GM18502 (cell line): ENCODE results near the gene EPGN.
"Not testable (repeated sequence)": the region's sequence is repeated elsewhere in the genome, so short reads cannot be mapped to it uniquely, and the experiment has no call there.

ENCODE experiments used
- ATAC-seq: cut with Tn5 transposase; IDR thresholded peaks from one replicate; pipeline ENCODE4 v1.9.1; 2021; ENCODE audit warnings: mild to moderate bottlenecking; ENCODE audit not compliant: unreplicated experiment, poor library complexity

Gene EPGN

GRCh38 chr4:74335341-74336021 is 27.2 kb downstream of the EPGN start:
- ATAC-seq, result no peak

DNA sequence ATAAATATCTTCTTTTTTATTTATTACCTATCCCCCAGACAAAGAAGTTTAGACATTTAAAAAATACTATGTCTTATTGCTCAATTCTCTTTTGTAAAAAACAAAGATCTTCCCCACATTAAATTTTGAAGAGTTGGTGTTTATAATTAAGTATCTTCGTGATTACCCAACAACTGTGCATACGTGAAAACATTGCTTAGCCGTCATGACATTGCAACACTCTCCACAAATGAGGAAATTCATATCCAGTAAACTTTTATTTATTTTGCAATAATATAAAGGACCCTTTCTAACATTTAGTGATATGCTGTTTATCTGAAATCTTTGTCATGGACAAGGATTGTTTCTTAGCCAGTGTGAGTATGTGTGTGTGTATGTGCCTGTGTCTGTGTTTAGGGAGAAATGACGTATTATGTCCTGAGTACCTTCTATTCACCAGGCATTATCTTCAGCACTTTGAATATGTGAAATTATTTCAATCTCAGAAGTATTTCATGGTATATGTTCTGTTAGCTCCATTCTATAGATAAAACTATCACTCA is 30.6 kb downstream of the EPGN start:
- no peak for ATAC-seq

GRCh38 chr4:74339501-74339900 is 31.2 kb downstream of the EPGN start:
- ATAC-seq, result no peak

DNA sequence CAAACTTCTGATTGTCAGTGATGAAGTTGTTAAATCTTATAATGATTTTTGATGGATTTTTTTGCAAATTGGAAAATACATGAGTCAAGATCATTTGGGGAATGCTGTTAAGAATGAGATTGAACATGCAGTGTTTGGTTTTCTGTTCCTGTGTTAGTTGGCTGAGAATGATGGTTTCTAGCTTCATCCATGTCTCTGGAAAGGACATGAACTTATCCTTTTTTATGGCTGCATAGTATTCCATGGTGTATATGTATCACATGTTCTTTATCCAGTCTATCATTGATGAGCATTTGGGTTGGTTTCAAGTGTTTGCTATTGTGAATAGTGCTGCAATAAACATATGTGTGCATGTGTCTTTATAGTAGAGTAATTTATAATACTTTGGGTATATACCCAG is 32.2 kb downstream of the EPGN start:
- ATAC-seq, result not testable (repeated sequence)

GRCh38 chr4:74344031-74344430 is 35.8 kb downstream of the EPGN start:
- ATAC-seq, result no peak

GRCh38 chr4:74353858-74354257 is 45.6 kb downstream of the EPGN start:
- no peak for ATAC-seq

DNA sequence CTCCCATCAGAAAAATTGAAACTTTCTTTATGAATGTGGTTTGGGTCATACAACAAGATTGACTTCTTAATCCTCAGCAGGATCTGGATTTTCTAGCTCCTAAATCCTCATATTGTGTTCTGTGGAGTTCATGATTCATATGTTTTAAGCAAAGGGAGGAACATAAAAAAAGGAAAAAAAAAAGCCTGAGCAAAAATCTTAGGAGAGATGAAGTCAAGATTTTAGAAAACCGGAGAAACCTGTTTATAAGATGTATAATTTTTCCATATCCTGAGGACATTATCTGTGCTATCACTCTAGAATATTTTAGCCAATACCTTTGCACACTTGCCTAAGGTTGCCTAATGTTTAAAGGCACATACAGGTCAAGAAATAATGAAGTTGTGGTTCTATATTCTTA is 49.7 kb downstream of the EPGN start:
- ATAC-seq, result no peak

DNA sequence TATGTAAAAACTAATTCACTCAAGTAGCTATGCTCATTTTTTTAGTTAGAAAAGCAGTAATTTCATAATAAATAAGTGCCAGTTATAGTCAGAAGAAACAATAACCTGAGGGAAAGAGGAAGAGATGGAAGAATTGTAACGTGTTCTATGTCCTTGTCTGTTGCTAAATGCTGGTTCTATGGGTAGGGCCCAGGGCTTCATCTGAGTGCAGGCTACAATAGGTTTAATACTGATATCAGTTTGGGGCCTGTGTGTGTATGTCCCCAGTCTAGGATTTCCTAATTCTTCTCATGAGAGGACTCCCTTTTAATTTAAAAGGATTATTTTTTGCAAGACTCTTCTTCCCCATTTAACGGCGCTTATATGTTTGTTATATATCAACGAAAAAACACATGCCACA is 53.4 kb downstream of the EPGN start:
- no peak for ATAC-seq

DNA sequence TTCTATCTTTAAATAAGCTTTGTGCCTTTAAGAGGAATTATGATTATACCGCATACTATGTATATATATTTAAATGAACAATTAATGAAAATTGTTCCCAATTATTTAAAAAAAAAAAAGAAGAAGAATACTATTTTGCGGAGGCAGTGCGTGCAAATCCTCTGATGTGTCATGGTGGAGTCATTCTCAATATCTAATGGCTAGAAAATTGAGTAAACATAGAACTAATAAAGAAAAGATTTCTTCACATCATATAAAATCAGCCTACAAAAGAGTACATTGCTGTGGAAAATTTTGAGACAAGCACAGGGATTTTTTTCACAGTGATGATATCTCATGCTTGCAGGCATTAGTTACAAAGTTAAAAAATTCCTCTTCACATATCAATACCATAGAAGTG is 54.1 kb downstream of the EPGN start:
- ATAC-seq, result no peak

- peak; percentile 12 for ATAC-seq
These were observed 56.0 kb downstream of the EPGN start for GRCh38 chr4:74364256-74364651.

DNA sequence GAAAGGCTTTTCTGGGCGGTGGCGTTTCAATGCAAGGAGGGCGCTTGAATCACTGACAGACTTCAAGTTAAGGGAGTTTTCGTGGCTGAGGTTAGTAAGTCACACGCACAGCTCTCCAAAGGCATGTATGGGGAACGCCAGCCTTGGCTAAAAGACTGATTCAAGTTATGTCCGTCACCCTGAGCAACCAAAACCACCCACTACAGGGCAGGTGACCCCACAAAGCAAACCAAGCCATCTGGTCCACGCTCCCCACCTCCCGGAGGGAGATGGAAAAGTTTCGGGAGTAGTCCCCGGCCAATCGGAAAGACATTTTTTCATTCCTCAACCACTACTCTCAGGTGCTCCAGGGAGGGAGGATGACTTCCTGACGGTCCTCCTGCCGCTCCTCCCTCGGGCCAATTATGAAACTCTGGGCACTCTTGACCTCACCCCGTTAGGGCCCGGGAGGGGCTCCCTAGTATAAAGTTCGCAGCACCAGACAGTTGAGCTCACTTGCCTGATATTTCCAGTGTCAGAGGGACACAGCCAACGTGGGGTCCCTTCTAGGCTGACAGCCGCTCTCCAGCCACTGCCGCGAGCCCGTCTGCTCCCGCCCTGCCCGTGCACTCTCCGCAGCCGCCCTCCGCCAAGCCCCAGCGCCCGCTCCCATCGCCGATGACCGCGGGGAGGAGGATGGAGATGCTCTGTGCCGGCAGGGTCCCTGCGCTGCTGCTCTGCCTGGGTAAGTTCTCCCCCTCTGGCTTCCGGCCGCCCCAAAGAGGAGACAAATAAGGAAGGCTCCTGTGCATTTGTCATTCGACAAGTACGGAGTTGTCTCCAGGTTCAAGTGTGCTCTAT is 56.6 kb downstream of the EPGN start, which contains the start of gene EREG:
Gene EREG (plus strand): TSS at position 494 of the 840 bp plus-strand sequence. CDS start 164 bp downstream, at position 658.
- peak; percentile 56 for ATAC-seq

DNA sequence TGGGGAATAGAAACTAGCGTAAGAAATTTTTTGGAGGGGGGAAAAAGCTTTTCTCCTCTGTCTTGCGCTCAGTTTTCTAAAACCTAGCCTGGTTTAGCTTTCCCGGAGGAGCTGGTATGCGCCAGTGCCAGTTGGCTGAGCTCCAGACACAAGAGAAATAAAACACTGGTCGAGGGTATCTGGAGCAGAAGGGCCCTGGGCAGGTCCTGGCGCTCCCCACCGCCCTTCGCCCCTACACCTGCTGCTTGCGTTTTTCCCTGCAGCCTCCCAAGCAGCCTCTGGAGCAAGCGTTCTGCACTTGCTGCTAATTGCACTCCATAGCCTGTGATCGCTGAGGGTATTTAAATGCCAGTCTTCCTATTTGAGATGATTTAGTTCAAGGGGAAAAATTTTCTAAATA is 57.5 kb downstream of the EPGN start:
- ATAC-seq, result no peak
